ENCODE results near the gene SCAPER. TPM values are rescaled to one million over a fixed set of nuclear protein-coding genes. Genes with fewer than 3 reads are reported as not detected.

SCAPER gene
- total and polyA plus RNA-seq, 2 of the 4 experiments (the other 2 are of a cell fraction), result 2.9 to 9.7 TPM

- H2BK120ac ChIP-seq (ENCODE audit: low read depth, low read length), result no peak overlapping the region
- no peaks in the 10 kb centered on the region for H3K9me3 ChIP-seq (ENCODE audit: control insufficient read depth, insufficient read depth, low read length)
- H3K23ac ChIP-seq (ENCODE audit: low read depth, low read length), result no peak overlapping the region
- H3K27ac ChIP-seq (ENCODE audit: insufficient read depth, low read length), result no peak overlapping the region
- in situ Hi-C loops (cut with MboI; ENCODE audit: low sequenced_read_pairs) (no loop called here), dilution Hi-C loops (cut with HindIII; ENCODE audit: low sequenced_read_pairs, unreplicated experiment) (no loop called here), intact Hi-C loops (cut with micrococcal nuclease) (no loop called here)
- H3K14ac ChIP-seq (replicated peaks; ENCODE audit: low read depth, low read length), result no peak overlapping the region
- no peak overlapping the region for H3K4me3 ChIP-seq (ENCODE audit: insufficient read depth, low read depth, low read length)
- no peak overlapping the region for H2AFZ ChIP-seq (replicated peaks; ENCODE audit: low read length, poor library complexity)
- no peak overlapping the region for H4K91ac ChIP-seq (ENCODE audit: insufficient read depth, low read depth, low read length)
- 0 out of 2 replicates have a peak, but pooled peaks cover 2% of the 10 kb centered on the region for H3K9me1 ChIP-seq (ENCODE audit: insufficient read depth, low read length)
- no peak overlapping the region for H3K18ac ChIP-seq (ENCODE audit: low read depth, low read length)
- H3K4me2 ChIP-seq (ENCODE audit: low read depth, low read length), result no peak overlapping the region
- WGBS, 2 experiments (ENCODE audit: extremely low coverage in 2 of 2, insufficient read length in 1 of 2), result 100% methylated on average over 1 of the region's 3 CpGs; no CpG with 5 or more reads in 1 of the 2 experiments
- H3K9ac ChIP-seq (ENCODE audit: low read depth, low read length), result no peak overlapping the region
- ATAC-seq (ENCODE audit: low read depth) (no peak), DNase-seq (no peak)
- no peak overlapping the region for H2BK20ac ChIP-seq (ENCODE audit: low read depth, low read length)
- no peaks in the 10 kb centered on the region for H3K36me3 ChIP-seq (ENCODE audit: control insufficient read depth, insufficient read depth, low read length)
- no peak overlapping the region for H2AK5ac ChIP-seq (ENCODE audit: low read depth, low read length)
- ChIA-PET POLR2A (ENCODE audit: unreplicated experiment) (no interaction called here), CTCF (interaction anchor here (0.7 kb wide), 1 partner anchor 49 kb away, joined by 6 read pairs; no protein-coding TSS in a partner anchor)
- H2BK15ac ChIP-seq (ENCODE audit: low read depth, low read length), result no peak overlapping the region
- no TSS peak for BruUV-seq (replicated peaks)
- H3K4ac ChIP-seq (ENCODE audit: low read depth, low read length), result no peak overlapping the region
- H4K5ac ChIP-seq (ENCODE audit: low read depth, low read length), result no peak overlapping the region
- no peak overlapping the region for H3K56ac ChIP-seq (ENCODE audit: extremely low read depth, insufficient read depth, low read length)
- no peaks in the 10 kb centered on the region for H3K79me1 ChIP-seq (ENCODE audit: low read depth in 1 of 2, low read length in 2 of 2)
- peak; percentile 46; the same call in 1 of the 2 replicates for TF ChIP-seq CEBPB (IDR thresholded peaks at IDR 0.05; ENCODE audit: low read depth, low read length)
- no peak for TF ChIP-seq CTCF (conservative IDR thresholded peaks at IDR 0.05; ENCODE audit: low read depth, low read length)
- no peak for TF ChIP-seq RCOR1 (IDR thresholded peaks at IDR 0.05; ENCODE audit: insufficient replicate concordance, low read length)
- TF ChIP-seq CHD1 (IDR thresholded peaks at IDR 0.05; ENCODE audit: low read depth, low read length), result no peak
- no peak for TF ChIP-seq ELK1 (IDR thresholded peaks at IDR 0.05; ENCODE audit: borderline replicate concordance, low read depth, low read length)
- TF ChIP-seq POLR2A (IDR thresholded peaks at IDR 0.05; ENCODE audit: low read depth, low read length), result no peak
- no peak for TF ChIP-seq MAFK (IDR thresholded peaks at IDR 0.05; ENCODE audit: low read depth, low read length)
- no peak for TF ChIP-seq BHLHE40 (IDR thresholded peaks at IDR 0.05; ENCODE audit: low read depth, low read length)
- no peak for TF ChIP-seq RAD21 (IDR thresholded peaks at IDR 0.05; ENCODE audit: low read length)
- no peak overlapping the region for H2BK5ac ChIP-seq (ENCODE audit: low read depth, low read length, poor library complexity, severe bottlenecking)
- H3K27me3 ChIP-seq (ENCODE audit: control insufficient read depth, insufficient read depth, low read length), result no peaks in the 10 kb centered on the region
- H4K8ac ChIP-seq (ENCODE audit: low read depth in 2 of 2, low read length in 2 of 2), result no peak overlapping the region
- H4K20me1 ChIP-seq (ENCODE audit: insufficient read depth, low read length), result no peaks in the 10 kb centered on the region
- no peak overlapping the region for H2AK9ac ChIP-seq (replicated peaks; ENCODE audit: low read depth, low read length, poor library complexity)
- H3K4me1 ChIP-seq (ENCODE audit: control insufficient read depth, insufficient read depth, low read length), result peaks cover 2% of the 10 kb centered on the region
Observed at GRCh38 chr15:76503804-76504203, 401.3 kb downstream of the SCAPER start.
